ENCODE measurements around the gene PIM3.

DNA sequence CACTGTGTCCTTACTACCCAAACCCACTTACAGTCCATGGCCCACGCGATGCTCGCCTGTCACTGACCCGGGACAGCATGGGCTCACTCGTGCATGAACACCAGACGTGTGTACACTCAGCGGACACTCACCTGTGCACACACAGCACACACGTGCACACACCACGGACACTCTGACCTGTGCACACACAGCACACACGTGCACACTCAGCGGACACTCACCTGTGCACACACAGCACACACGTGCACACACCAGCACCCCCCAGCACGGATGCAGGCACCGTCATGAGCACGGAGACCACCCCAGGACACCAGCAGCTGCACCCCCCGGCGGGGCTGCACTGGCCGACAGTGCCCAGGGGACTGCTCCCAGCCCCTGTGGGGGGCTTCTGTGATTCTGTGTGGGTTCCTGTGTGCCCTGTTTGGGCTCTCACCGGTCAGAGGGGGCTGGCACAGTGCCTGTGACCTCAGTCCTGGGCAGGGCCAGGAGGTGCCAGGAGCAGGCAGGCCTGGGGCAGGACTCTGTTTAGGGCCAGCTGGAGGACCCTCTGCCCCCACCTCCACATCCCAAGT is 21.9 kb upstream of the PIM3 start:
- TF ChIP-seq GATA2 (IDR thresholded peaks at IDR 0.05; ENCODE audit: low read depth, low read length), result no peak
- no peak for TF ChIP-seq GATA3 (IDR thresholded peaks at IDR 0.05; ENCODE audit: low read depth, low read length)

All from SH-SY5Y (cell line).